ENCODE results near the gene TAPT1.

TAPT1 gene

GRCh38 chr4:16222957-16223527, 3.2 kb downstream of the TAPT1 start:
- in situ Hi-C loops (cut with HindIII; ENCODE audit: low pct_unique_long_range_greater_than_20kb, low sequenced_read_pairs) = no loop called here

GRCh38 chr4:16218950-16219349, 7.3 kb downstream of the TAPT1 start:
- TF ChIP-seq JUND (IDR thresholded peaks at IDR 0.05; ENCODE audit: low read depth) = no peak

More at GRCh38 chr4:16222957-16223527, 3.2 kb downstream of the TAPT1 start:
- no peak for DNase-seq (ENCODE audit: low read depth in 1 of 2, low spot score in 1 of 2)
- TF ChIP-seq JUND (IDR thresholded peaks at IDR 0.05; ENCODE audit: low read depth) = no peak

GRCh38 chr4:16217300-16218051, 8.8 kb downstream of the TAPT1 start:
- in situ Hi-C loops (cut with HindIII; ENCODE audit: low pct_unique_long_range_greater_than_20kb, low sequenced_read_pairs) = no loop called here
- DNase-seq (ENCODE audit: low read depth in 1 of 2, low spot score in 1 of 2) = no peak
- no peak for TF ChIP-seq JUND (IDR thresholded peaks at IDR 0.05; ENCODE audit: low read depth)

More at GRCh38 chr4:16218950-16219349, 7.3 kb downstream of the TAPT1 start:
- in situ Hi-C loops (cut with HindIII; ENCODE audit: low pct_unique_long_range_greater_than_20kb, low sequenced_read_pairs) = no loop called here
- DNase-seq (ENCODE audit: low read depth in 1 of 2, low spot score in 1 of 2) = no peak

- in situ Hi-C loops (cut with HindIII; ENCODE audit: low pct_unique_long_range_greater_than_20kb, low sequenced_read_pairs) = no loop called here
- no peak for TF ChIP-seq JUND (IDR thresholded peaks at IDR 0.05; ENCODE audit: low read depth)
Observed at GRCh38 chr4:16213121-16213520, 13.2 kb downstream of the TAPT1 start.

GRCh38 chr4:16212138-16212782, 14.0 kb downstream of the TAPT1 start:
- TF ChIP-seq JUND (IDR thresholded peaks at IDR 0.05; ENCODE audit: low read depth) = no peak
- in situ Hi-C loops (cut with HindIII; ENCODE audit: low pct_unique_long_range_greater_than_20kb, low sequenced_read_pairs) = no loop called here
- DNase-seq (ENCODE audit: low read depth in 1 of 2, low spot score in 1 of 2) = no peak

More at GRCh38 chr4:16213121-16213520, 13.2 kb downstream of the TAPT1 start:
- no peak for DNase-seq (ENCODE audit: low read depth in 1 of 2, low spot score in 1 of 2)

DNA sequence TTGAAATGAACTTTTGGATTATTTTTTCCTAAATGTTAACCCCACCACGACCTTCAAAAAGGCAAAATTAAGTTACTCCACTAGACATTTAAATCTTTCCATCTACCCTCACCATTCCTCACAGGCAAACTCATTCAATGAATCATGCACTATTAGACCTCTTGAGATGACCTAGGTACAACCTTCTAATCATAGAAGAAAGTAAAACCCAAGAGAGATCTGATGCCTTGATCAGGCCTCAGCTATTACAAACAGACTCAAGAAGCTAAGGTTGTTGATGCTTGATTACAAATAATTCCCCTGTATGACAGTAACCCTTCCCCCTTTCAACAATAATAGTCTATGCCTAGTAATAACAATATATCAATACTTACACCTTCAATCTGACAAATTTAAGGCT, 18.9 kb downstream of the TAPT1 start:
- DNase-seq (ENCODE audit: low read depth in 1 of 2, low spot score in 1 of 2) = no peak
- no peak for TF ChIP-seq JUND (IDR thresholded peaks at IDR 0.05; ENCODE audit: low read depth)
- in situ Hi-C loops (cut with HindIII; ENCODE audit: low pct_unique_long_range_greater_than_20kb, low sequenced_read_pairs) = no loop called here

- TF ChIP-seq JUND (IDR thresholded peaks at IDR 0.05; ENCODE audit: low read depth) = no peak
- in situ Hi-C loops (cut with HindIII; ENCODE audit: low pct_unique_long_range_greater_than_20kb, low sequenced_read_pairs) = no loop called here
- no peak for DNase-seq (ENCODE audit: low read depth in 1 of 2, low spot score in 1 of 2)
Observed at GRCh38 chr4:16206848-16207247, 19.4 kb downstream of the TAPT1 start.

DNA sequence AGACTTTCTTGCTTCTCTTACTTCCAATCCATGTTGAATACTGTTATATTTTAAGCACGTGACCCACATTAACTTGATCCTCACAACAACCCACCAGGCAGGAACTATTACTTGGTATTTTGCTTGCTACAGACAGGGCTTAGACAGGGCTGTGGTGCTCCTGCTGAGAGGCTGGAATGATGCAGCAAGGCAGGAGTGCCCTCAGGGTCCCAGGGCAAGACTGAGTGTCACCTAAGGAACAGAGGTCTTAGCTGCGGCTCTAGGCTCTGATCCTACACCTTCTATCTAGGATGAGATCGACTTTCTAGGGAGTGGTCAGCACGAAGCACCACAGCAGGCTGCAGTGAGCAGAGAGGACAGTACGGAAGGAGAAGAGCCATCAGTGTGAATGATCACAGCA, 20.0 kb downstream of the TAPT1 start:
- TF ChIP-seq JUND (IDR thresholded peaks at IDR 0.05; ENCODE audit: low read depth) = no peak

DNA sequence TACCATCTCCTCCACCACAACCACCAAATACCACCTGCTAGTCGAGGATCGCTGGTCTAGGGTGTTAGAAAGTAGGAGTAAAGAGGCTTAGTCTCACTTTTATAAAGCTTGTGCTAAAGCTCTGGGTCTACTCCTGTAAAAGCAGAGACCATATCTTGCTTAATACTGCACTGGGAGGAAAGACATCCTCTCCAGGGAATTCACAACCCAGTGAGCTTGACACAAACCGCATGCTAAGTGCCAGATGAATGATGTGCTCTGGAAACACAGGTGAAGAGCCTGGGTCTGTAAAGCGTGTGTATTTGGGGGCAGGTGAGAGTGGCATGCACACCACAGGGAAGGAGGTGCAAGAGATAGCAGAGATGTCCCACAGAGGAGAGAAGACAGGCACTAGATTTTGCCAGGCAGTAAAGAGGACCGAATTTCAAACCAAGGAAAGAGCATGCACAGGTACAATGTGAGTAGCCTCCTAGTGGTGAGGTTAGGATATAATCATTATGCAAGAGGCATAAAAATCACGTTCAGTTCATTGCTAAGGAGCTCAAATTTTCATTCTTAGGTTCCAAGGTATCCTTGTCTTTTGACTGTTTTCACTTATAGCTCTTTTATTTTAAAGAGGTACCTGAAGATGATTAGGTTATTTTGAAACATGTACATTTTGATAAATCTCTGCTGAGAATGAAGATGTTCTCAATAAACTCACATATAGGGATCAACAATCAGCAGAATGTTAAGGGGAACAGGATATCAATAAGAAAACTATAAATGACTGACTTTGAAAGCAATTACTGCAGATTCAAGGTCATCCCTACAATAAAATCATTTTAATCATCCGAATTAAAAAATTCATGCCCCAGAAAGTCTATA, 20.7 kb downstream of the TAPT1 start:
- DNase-seq (ENCODE audit: low read depth in 1 of 2, low spot score in 1 of 2) = peak; percentile 5 to 36
- in situ Hi-C loops (cut with HindIII; ENCODE audit: low pct_unique_long_range_greater_than_20kb, low sequenced_read_pairs) = no loop called here
- no peak for TF ChIP-seq JUND (IDR thresholded peaks at IDR 0.05; ENCODE audit: low read depth)

More for the DNA sequence above, 20.0 kb downstream of the TAPT1 start:
- in situ Hi-C loops (cut with HindIII; ENCODE audit: low pct_unique_long_range_greater_than_20kb, low sequenced_read_pairs) = no loop called here
- DNase-seq (ENCODE audit: low read depth in 1 of 2, low spot score in 1 of 2) = no peak

- no peak for TF ChIP-seq JUND (IDR thresholded peaks at IDR 0.05; ENCODE audit: low read depth)
- in situ Hi-C loops (cut with HindIII; ENCODE audit: low pct_unique_long_range_greater_than_20kb, low sequenced_read_pairs) = no loop called here
- no peak for DNase-seq (ENCODE audit: low read depth in 1 of 2, low spot score in 1 of 2)
Observed at GRCh38 chr4:16204505-16204904, 21.8 kb downstream of the TAPT1 start.

GRCh38 chr4:16203083-16203482, 23.2 kb downstream of the TAPT1 start:
- TF ChIP-seq JUND (IDR thresholded peaks at IDR 0.05; ENCODE audit: low read depth) = no peak
- in situ Hi-C loops (cut with HindIII; ENCODE audit: low pct_unique_long_range_greater_than_20kb, low sequenced_read_pairs) = no loop called here
- DNase-seq (ENCODE audit: low read depth in 1 of 2, low spot score in 1 of 2) = no peak

DNA sequence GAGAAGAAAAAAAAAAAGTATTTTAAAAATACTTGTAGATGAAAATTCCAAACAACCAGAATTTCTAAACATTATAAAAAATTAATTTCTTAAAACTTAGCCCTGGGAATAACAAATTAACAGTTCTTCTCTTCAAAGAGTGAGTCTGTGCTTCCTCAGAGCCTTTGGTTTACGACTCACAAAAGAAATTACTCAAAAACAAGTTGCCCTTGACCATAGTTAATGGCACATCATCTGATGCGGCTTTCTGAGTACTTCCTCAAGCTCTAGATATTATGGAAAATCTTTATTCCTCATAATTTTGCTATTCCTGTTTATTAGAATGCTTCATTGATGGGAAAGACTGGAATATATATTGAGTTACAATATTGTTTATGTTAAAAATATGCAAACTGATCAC, 23.7 kb downstream of the TAPT1 start:
- TF ChIP-seq JUND (IDR thresholded peaks at IDR 0.05; ENCODE audit: low read depth) = no peak
- no peak for DNase-seq (ENCODE audit: low read depth in 1 of 2, low spot score in 1 of 2)
- in situ Hi-C loops (cut with HindIII; ENCODE audit: low pct_unique_long_range_greater_than_20kb, low sequenced_read_pairs) = no loop called here

All from T47D (cell line).